Germinal center (tissue), 1 donor: Measurements from ENCODE around the gene PLD1.
"Not testable (repeated sequence)": the region's sequence is repeated elsewhere in the genome, so short reads cannot be mapped to it uniquely, and the experiment has no call there.

Experiments
- DNase-seq: peaks from one replicate; pipeline ENCODE4 v3.0.0; 2012; ENCODE audit warnings: mixed read lengths, low spot score

Gene PLD1

GRCh38 chr3:171769461-171769860, 40.8 kb downstream of the PLD1 start:
- DNase-seq: no peak

- DNase-seq: no peak
Measured at GRCh38 chr3:171768986-171769385, 41.3 kb downstream of the PLD1 start.

- DNase-seq: no peak
Measured at GRCh38 chr3:171768281-171768900, 41.9 kb downstream of the PLD1 start.

GRCh38 chr3:171765511-171765887, 44.8 kb downstream of the PLD1 start:
- DNase-seq: no peak

- DNase-seq: no peak
Measured at GRCh38 chr3:171763392-171763791, 46.9 kb downstream of the PLD1 start.

- no peak for DNase-seq
Measured at GRCh38 chr3:171760477-171760876, 49.8 kb downstream of the PLD1 start.

- no peak for DNase-seq
Measured at GRCh38 chr3:171758109-171758508, 52.2 kb downstream of the PLD1 start.

GRCh38 chr3:171757361-171758034, 52.8 kb downstream of the PLD1 start:
- no peak for DNase-seq

GRCh38 chr3:171755656-171756055, 54.6 kb downstream of the PLD1 start:
- no peak for DNase-seq

- no peak for DNase-seq
Measured at GRCh38 chr3:171755015-171755589, 55.2 kb downstream of the PLD1 start.

- DNase-seq: no peak
Measured at GRCh38 chr3:171753665-171754408, 56.4 kb downstream of the PLD1 start.

GRCh38 chr3:171753025-171753472, 57.2 kb downstream of the PLD1 start:
- DNase-seq: no peak

- no peak for DNase-seq
Measured at GRCh38 chr3:171752329-171752728, 58.0 kb downstream of the PLD1 start.

- DNase-seq: no peak
Measured at GRCh38 chr3:171749124-171749523, 61.2 kb downstream of the PLD1 start.

GRCh38 chr3:171748064-171748924, 62.0 kb downstream of the PLD1 start:
- no peak for DNase-seq

GRCh38 chr3:171747223-171747920, 62.9 kb downstream of the PLD1 start:
- DNase-seq: no peak

GRCh38 chr3:171746320-171747222, 63.7 kb downstream of the PLD1 start:
- DNase-seq: not testable (repeated sequence)

GRCh38 chr3:171745577-171746319, 64.5 kb downstream of the PLD1 start:
- DNase-seq: no peak

- no peak for DNase-seq
Measured at GRCh38 chr3:171744158-171744741, 66.0 kb downstream of the PLD1 start.
